GM18907 (cell line): ENCODE measurements around the gene KIRREL3.

Experiments
- ATAC-seq: cut with Tn5 transposase; IDR thresholded peaks from one replicate; pipeline ENCODE4 v1.9.1; 2021; ENCODE audit warnings: mild to moderate bottlenecking, moderate library complexity; ENCODE audit not compliant: unreplicated experiment

The KIRREL3 gene

GRCh38 chr11:126521196-126521595, 479.4 kb downstream of the KIRREL3 start:
- ATAC-seq: no peak

GRCh38 chr11:126519764-126520734, 480.5 kb downstream of the KIRREL3 start:
- no peak for ATAC-seq

GRCh38 chr11:126518972-126519690, 481.4 kb downstream of the KIRREL3 start:
- no peak for ATAC-seq

- no peak for ATAC-seq
Observed at GRCh38 chr11:126518071-126518971, 482.2 kb downstream of the KIRREL3 start.

GRCh38 chr11:126515501-126515900, 485.1 kb downstream of the KIRREL3 start:
- no peak for ATAC-seq

GRCh38 chr11:126514061-126514693, 486.4 kb downstream of the KIRREL3 start:
- no peak for ATAC-seq

GRCh38 chr11:126512741-126513715, 487.5 kb downstream of the KIRREL3 start:
- ATAC-seq: no peak

GRCh38 chr11:126512251-126512650, 488.3 kb downstream of the KIRREL3 start:
- ATAC-seq: no peak

GRCh38 chr11:126511475-126512115, 489.0 kb downstream of the KIRREL3 start:
- ATAC-seq: no peak

- ATAC-seq: no peak
Observed at GRCh38 chr11:126510621-126511370, 489.8 kb downstream of the KIRREL3 start.

- ATAC-seq: no peak
Observed at GRCh38 chr11:126507646-126508045, 492.9 kb downstream of the KIRREL3 start.

GRCh38 chr11:126506789-126507188, 493.8 kb downstream of the KIRREL3 start:
- ATAC-seq: no peak

GRCh38 chr11:126502982-126503381, 497.6 kb downstream of the KIRREL3 start:
- no peak for ATAC-seq

- ATAC-seq: no peak
Observed at GRCh38 chr11:126502159-126502558, 498.4 kb downstream of the KIRREL3 start.

GRCh38 chr11:126501641-126502040, 498.9 kb downstream of the KIRREL3 start:
- ATAC-seq: no peak

- no peak for ATAC-seq
Observed at GRCh38 chr11:126500981-126501380, 499.6 kb downstream of the KIRREL3 start.

GRCh38 chr11:126499131-126499752, 501.3 kb downstream of the KIRREL3 start:
- no peak for ATAC-seq

GRCh38 chr11:126498281-126498680, 502.3 kb downstream of the KIRREL3 start:
- no peak for ATAC-seq
